AG04450 (cell line): ENCODE results near the gene SELENOI. TPM values are rescaled to one million over a fixed set of nuclear protein-coding genes. Genes with fewer than 3 reads are reported as not detected.
"Not testable (repeated sequence)": the region's sequence is repeated elsewhere in the genome, so short reads cannot be mapped to it uniquely, and the experiment has no call there.

Source experiments
- CTCF ChIA-PET: fragments of 300-600, 350-600 bp; formaldehyde crosslinking; extraction: SDS; loops from one replicate; lab custom pipeline; 2022; ENCODE audit warnings: antibody characterized with exemption, inconsistent platforms; lab: Charles Lee
- POLR2A ChIA-PET: fragments of 350-600 bp; formaldehyde crosslinking; extraction: SDS; loops from one replicate; lab custom pipeline; 2021; ENCODE audit warnings: antibody characterized with exemption, inconsistent platforms; lab: Yijun Ruan, JAX
- DNase-seq: peaks from one replicate; pipeline ENCODE4 v3.0.0-alpha.2; 2011; ENCODE audit warnings: low read depth, low spot score
- H3K27ac ChIP-seq: one replicate; pipeline ENCODE4 v1.5.1; 2012; ENCODE audit warnings: low read depth, low read length, control low read depth
- H3K27me3 ChIP-seq: one replicate; pipeline ENCODE4 v1.6.0; 2012; ENCODE audit warnings: low read length; ENCODE audit not compliant: control insufficient read depth, insufficient read depth
- H3K4me3 ChIP-seq: 2 replicates; pipeline ENCODE4 v1.5.1; 2011; ENCODE audit warnings: mild to moderate bottlenecking, low read depth, low read length, control low read depth
- H3K9me3 ChIP-seq: 2 replicates; pipeline ENCODE4 v1.5.1; 2012; ENCODE audit warnings: low read length; ENCODE audit not compliant: control insufficient read depth, insufficient read depth
- CTCF ChIP-seq: IDR thresholded peaks from 2 replicates; pipeline ENCODE4 v1.5.1; 2011; ENCODE audit warnings: low read depth, low read length, control low read depth, inconsistent platforms
- polyA plus RNA-seq: library from polyadenylated mRNA; depleted of rRNA; stranded (reverse); fragments of >200 nt; gene quantifications from 2 replicates; pipeline ENCODE4 v1.2.3, GENCODE V29; 2011

Gene SELENOI
- polyA plus RNA-seq, 1 experiment, result 10.9 TPM

GRCh38 chr2:26363323-26363722 lies 17.4 kb downstream of the SELENOI start:
- POLR2A ChIA-PET, result no interaction called here
- Histone ChIP-seq H3K9me3 (no peaks in the 10 kb centered on the region), H3K4me3 (no peak overlapping the region), H3K27ac (no peak overlapping the region), H3K27me3 (no peaks in the 10 kb centered on the region)
- TF ChIP-seq CTCF, result no peak
- CTCF ChIA-PET, result interaction anchor here (0.5 kb wide), 1 partner anchor 240 kb away, joined by 3 read pairs; no protein-coding TSS in a partner anchor
- no peak for DNase-seq

GRCh38 chr2:26363958-26364357 lies 18.0 kb downstream of the SELENOI start:
- CTCF ChIA-PET, result no interaction called here

DNA sequence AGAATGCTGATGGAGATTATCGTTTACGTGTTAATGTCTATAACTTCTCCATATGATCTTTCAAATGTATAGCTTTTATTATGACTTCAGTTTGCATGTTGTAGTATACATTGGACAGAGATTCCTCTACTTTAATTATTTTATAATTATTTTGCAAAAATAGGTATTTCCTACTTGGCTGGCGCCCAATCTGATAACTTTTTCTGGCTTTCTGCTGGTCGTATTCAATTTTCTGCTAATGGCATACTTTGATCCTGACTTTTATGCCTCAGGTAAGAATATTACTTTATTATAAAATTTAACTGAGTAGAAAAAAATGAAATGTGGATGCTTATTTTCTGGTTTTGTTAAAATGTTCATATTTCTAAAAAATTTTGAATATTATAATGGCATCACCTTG lies 18.7 kb downstream of the SELENOI start:
- no peak overlapping the region for H3K4me3 ChIP-seq
- H3K9me3 ChIP-seq, result no peaks in the 10 kb centered on the region
- DNase-seq, result no peak
- ChIA-PET CTCF (no interaction called here), POLR2A (no interaction called here)
- no peak for TF ChIP-seq CTCF
- no peak overlapping the region for H3K27ac ChIP-seq
- no peaks in the 10 kb centered on the region for H3K27me3 ChIP-seq

More at GRCh38 chr2:26363958-26364357, 18.0 kb downstream of the SELENOI start:
- DNase-seq, result no peak
- H3K27ac ChIP-seq, result no peak overlapping the region
- POLR2A ChIA-PET, result no interaction called here
- TF ChIP-seq CTCF, result no peak
- H3K9me3 ChIP-seq, result no peaks in the 10 kb centered on the region
- no peak overlapping the region for H3K4me3 ChIP-seq
- H3K27me3 ChIP-seq, result no peaks in the 10 kb centered on the region

DNA sequence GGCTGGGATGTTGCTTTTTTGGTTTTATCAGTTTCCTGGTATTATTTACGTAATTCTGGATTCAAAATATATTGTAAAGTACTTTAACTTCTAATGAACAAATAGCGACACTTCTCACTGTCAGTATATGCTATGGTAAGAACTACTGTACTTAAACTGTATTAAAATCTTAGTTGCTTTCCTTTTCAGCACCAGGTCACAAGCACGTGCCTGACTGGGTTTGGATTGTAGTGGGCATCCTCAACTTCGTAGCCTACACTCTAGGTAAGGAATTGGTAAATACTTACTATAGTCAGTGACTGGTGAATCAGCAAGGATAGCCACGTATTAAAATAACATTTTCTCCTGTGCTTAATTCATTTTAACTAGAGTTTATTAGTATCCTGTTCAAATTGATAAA lies 21.0 kb downstream of the SELENOI start:
- ChIA-PET POLR2A (no interaction called here), CTCF (interaction anchor here (1.5 kb wide), 2 partner anchors 10 to 20 kb away, joined by 3 read pairs; partner anchors contain the start of gene ADGRF3)
- H3K4me3 ChIP-seq, result no peak overlapping the region
- H3K27me3 ChIP-seq, result no peaks in the 10 kb centered on the region
- no peak overlapping the region for H3K27ac ChIP-seq
- TF ChIP-seq CTCF, result no peak
- DNase-seq, result no peak
- no peaks in the 10 kb centered on the region for H3K9me3 ChIP-seq

DNA sequence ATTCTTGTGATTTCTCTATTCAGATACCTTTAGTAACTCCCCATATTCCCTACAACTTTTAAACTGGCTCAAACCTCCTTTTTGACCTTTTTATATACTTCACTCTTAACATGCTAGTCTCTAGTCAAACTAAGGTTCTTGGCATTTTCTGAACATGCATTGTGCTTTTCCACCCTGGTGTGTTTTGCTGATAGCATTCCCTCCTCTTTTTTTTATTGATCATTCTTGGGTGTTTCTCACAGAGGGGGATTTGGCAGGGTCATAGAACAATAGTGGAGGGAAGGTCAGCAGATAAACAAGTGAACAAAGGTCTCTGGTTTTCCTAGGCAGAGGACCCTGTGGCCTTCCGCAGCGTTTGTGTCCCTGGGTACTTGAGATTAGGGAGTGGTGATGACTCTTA lies 23.7 kb downstream of the SELENOI start:
- H3K9me3 ChIP-seq, H3K27me3 ChIP-seq, DNase-seq, H3K27ac ChIP-seq, POLR2A ChIA-PET, H3K4me3 ChIP-seq, CTCF ChIA-PET: not testable (repeated sequence)

GRCh38 chr2:26370909-26371308 lies 25.0 kb downstream of the SELENOI start:
- H3K27ac ChIP-seq, POLR2A ChIA-PET, H3K9me3 ChIP-seq, H3K4me3 ChIP-seq, H3K27me3 ChIP-seq, DNase-seq, CTCF ChIA-PET: not testable (repeated sequence)
